Adipose tissue (tissue), 3 donors: ENCODE data around the gene HIP1. TPM values are rescaled to one million over a fixed set of nuclear protein-coding genes. Genes with fewer than 3 reads are reported as not detected.
"Not testable (repeated sequence)": the region's sequence is repeated elsewhere in the genome, so short reads cannot be mapped to it uniquely, and the experiment has no call there.

Source experiments
- H3K27ac ChIP-seq: one replicate; pipeline ENCODE4 v1.5.1; 2013; ENCODE audit warnings: low read depth, low read length
- whole genome bisulfite sequencing, 3 donors: extraction: QIAGEN DNeasy Blood & Tissue Kit; methylation state at CpG; one replicate each; pipeline ENCODE4 v1.1.7; 2013; 5-methylcytosine and 5-hydroxymethylcytosine counted together
- polyA plus RNA-seq, 3 donors: library from polyadenylated mRNA; stranded (reverse); fragments of 200-250 nt; gene quantifications; one replicate each; pipeline ENCODE4 v1.2.3, GENCODE V29; 2013
- donor health status: healthy with polysubstance abuse.
- donor health status: Bipolar disorder and iron deficiency.
- donor health status: healthy.

HIP1 gene
- polyA plus RNA-seq, 3 donors = 4.1 to 15.4 (median 10.7) TPM

- no peak overlapping the region for H3K27ac ChIP-seq
- WGBS, 3 donors = 77% methylated on average over 8 of the region's 8 CpGs
Measured at GRCh38 chr7:75608451-75609122, 130.2 kb downstream of the HIP1 start.

DNA sequence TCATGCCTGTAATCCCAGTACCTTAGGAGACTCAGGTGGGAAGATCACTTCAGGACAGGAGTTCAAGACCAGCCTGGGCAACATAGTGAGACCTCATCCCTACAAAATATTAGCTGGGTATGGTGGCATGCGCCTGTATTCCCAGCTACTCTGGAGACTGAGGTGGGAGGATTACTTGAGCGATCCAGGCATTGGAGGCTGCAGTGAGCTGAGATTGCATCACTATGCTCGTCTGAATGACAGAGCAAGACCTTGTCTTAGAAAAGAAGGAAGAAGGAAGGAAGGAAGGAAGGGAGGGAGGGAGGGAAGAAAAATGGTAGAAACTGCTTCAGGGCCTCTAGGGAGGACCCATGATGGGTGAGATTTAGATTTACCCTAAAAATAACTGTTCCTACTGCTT, 134.3 kb downstream of the HIP1 start:
- H3K27ac ChIP-seq = no peak overlapping the region
- 57 to 88% (median 63%) methylated on average over 3 of the region's 3 CpGs for WGBS, 3 donors

DNA sequence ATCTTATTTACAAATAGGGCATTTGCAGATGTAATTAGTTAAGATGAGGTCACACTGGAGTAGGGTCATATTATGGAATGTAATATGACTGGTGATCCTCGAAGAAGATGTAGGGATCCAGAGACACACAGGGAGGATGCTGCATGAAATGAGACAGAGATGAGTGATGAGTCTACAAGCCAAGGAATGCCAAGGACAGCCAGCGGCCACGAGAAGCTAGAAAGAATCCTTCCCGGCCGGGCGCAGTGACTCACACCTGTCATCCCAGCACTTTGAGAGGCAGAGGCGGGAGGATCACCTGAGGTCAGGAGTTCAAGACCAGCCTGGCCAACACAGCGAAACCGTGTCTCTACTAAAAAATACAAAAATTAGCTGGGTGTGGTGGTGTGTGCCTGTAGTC, 135.9 kb downstream of the HIP1 start:
- 94 to 97% (median 95%) methylated on average over 9 of the region's 9 CpGs for WGBS, 3 donors
- not testable (repeated sequence) for H3K27ac ChIP-seq

DNA sequence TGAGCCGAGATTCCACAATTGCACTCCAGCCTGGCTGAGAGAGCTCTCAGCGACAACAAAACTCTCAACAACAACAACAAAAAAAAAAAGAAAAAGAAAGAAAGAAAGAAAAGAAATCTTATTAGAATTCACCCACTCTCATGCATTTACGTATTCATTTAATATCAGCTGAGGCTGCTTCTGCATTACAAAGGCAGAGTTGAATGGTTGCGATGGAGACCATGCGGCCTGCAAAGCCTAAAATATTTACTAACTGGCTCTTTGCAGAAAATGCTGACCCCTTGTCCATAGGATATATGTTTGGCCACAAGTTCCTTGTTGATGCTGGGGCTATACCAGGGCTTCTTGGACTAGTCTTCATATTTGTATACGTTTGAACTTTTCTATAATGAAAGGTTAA, 137.2 kb downstream of the HIP1 start:
- 94 to 98% (median 97%) methylated on average over 6 of the region's 6 CpGs for WGBS, 3 donors
- H3K27ac ChIP-seq = no peak overlapping the region

DNA sequence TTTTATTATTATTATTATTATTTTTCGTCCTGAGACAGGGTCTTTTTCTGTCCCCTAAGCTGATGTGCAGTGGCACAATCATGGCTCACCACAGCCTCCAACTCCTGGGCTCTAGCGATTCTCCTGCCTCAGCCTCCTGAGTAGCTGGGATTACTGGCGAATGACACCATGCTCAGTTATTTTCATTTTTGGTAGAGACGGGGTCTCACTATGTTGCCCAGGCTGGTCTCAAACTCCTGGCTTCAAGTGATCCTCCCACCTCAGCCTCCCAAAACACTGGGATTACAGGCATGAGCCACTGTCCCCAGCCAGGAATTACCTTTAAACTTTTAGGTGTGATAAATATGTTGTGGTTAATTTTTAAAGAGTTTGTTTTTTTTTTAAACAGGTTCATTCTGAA, 138.0 kb downstream of the HIP1 start:
- not testable (repeated sequence) for H3K27ac ChIP-seq
- 84 to 96% (median 87%) methylated on average over 4 of the region's 4 CpGs for WGBS, 3 donors

DNA sequence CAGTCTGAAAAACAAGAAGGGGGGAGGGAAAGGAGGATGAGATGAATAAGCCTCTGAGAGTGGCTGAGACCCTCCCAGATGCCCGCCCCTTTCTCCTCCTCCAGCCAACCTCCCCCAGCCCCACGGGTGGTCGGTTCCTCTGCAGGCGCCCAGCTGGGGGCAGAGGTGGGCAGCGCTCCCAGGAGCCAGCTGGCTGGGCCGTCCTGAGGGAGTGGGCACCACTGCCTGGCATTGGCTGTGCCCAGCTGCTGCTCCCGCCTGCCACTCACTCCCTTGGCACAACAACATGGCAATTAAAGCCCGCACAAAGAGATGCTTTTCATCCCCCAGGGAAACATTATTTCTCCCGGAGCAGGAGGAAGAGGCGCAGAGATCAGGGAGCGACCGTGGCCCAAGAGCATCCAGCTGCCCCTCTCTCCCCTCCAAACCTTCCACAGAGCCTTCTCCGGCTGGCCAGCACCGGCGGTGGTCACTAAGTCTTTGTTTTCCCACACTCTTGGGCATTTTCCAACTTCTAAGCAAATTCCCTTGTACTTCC, 139.4 kb downstream of the HIP1 start:
- 37 to 50% (median 46%) methylated on average over 13 to 15 of the region's 15 CpGs for WGBS, 3 donors
- H3K27ac ChIP-seq = no peak overlapping the region

DNA sequence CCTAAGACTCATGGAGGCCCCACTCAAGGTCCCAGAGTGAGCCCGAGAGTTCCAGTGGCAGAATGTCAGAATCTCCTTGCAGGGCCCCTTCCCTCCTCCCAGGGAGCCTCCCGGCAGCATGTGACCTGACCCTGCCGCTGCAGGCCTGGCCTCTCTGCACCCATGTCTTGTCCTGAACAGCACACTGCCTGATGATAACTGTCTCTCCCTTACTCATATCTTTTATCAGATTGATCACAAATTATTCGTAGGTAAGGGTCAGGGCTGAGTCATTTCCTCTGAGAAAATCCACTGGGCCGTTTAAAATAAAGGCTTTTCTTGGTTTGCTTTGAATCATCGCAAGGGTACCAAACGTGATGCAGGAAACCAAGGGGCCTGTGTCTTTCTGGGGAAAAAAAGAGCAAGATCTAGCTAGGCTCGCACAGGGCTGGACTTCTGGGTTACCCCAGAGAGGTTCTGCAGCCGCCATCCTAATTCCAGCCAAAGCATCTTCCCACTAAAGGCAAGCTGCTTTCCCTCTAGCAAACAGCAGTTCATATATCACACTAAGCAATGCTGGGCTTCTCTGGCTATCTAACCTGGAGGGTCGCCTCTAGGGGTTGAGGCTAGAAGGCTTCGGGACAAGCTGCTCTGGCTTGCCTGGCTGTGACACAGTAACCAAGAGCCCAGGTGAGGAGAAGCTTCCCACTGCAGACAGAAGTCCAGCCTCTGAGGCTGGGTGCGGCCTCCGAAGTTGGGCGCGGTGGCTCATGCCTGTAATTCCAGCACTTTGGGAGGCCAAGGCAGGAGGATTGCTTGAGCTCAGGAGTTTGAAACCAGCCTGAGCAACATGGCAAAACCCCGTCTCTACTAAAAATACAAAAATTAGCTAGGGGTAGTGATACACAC, 141.8 kb downstream of the HIP1 start:
- no peak overlapping the region for H3K27ac ChIP-seq
- WGBS, 3 donors = 72 to 86% (median 76%) methylated on average over 16 of the region's 16 CpGs

GRCh38 chr7:75595766-75596165, 143.0 kb downstream of the HIP1 start:
- WGBS, 3 donors = 93 to 98% (median 96%) methylated on average over 4 of the region's 4 CpGs
- H3K27ac ChIP-seq = no peak overlapping the region

- not testable (repeated sequence) for H3K27ac ChIP-seq
- 89 to 95% (median 89%) methylated on average over 12 of the region's 12 CpGs for WGBS, 3 donors
Measured at GRCh38 chr7:75593500-75594184, 145.1 kb downstream of the HIP1 start.

- no peak overlapping the region for H3K27ac ChIP-seq
- WGBS, 3 donors = 85 to 90% (median 90%) methylated on average over 4 to 5 of the region's 5 CpGs
Measured at GRCh38 chr7:75591467-75592255, 147.1 kb downstream of the HIP1 start.

GRCh38 chr7:75590373-75591005, 148.3 kb downstream of the HIP1 start:
- 98 to 100% (median 100%) methylated on average over 2 of the region's 2 CpGs for WGBS, 3 donors
- no peak overlapping the region for H3K27ac ChIP-seq

DNA sequence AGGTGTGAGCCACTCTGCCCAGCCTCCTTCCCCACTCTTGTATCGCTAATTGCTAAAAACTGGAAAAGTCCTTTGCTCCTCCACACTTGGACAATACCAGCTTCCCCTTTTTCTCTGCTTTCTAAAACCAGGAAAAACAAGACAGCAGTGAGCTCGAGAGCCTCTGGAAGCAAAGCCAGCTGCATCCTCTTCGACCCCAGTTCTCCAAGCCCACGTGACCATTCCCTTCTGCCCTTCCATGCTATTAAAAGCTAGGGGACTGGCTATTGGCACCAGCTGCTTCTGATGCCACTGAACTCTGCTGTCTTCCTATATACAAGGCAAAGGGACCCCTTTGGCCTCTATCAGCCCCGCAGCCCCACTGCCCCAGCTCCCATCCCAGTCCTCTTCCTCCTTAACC, 154.4 kb downstream of the HIP1 start:
- WGBS, 3 donors = 68 to 89% (median 70%) methylated on average over 5 of the region's 5 CpGs
- H3K27ac ChIP-seq = no peak overlapping the region

- no peak overlapping the region for H3K27ac ChIP-seq
- 91 to 96% (median 94%) methylated on average over 11 to 12 of the region's 12 CpGs for WGBS, 3 donors
Measured at GRCh38 chr7:75583255-75583654, 155.5 kb downstream of the HIP1 start.

DNA sequence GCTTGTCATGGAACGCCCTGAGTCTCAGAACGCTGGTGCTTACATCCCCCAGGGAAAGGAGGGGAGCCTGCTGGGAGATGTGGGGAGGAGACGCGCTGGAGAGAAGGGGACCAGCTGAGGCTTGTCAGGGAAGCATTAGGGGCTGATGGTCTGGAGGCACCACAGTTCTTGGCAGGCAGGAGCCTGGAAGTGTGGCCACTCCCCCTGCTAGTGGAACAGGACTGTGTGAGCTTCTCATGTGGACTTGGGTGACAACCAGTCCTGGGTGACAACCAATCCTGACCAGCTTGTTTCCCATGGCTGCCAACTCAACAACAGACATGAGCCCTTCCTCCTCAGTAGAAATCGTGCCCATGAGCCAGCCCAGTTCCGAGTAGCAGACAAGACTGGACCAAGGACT, 158.8 kb downstream of the HIP1 start:
- 83 to 89% (median 84%) methylated on average over 6 of the region's 6 CpGs for WGBS, 3 donors
- no peak overlapping the region for H3K27ac ChIP-seq

- no peak overlapping the region for H3K27ac ChIP-seq
- WGBS, 3 donors = 94 to 98% (median 95%) methylated on average over 7 of the region's 7 CpGs
Measured at GRCh38 chr7:75578081-75578480, 160.7 kb downstream of the HIP1 start.

- 81 to 92% (median 89%) methylated on average over 13 of the region's 13 CpGs for WGBS, 3 donors
- no peak overlapping the region for H3K27ac ChIP-seq
Measured at GRCh38 chr7:75575488-75576121, 163.1 kb downstream of the HIP1 start.

DNA sequence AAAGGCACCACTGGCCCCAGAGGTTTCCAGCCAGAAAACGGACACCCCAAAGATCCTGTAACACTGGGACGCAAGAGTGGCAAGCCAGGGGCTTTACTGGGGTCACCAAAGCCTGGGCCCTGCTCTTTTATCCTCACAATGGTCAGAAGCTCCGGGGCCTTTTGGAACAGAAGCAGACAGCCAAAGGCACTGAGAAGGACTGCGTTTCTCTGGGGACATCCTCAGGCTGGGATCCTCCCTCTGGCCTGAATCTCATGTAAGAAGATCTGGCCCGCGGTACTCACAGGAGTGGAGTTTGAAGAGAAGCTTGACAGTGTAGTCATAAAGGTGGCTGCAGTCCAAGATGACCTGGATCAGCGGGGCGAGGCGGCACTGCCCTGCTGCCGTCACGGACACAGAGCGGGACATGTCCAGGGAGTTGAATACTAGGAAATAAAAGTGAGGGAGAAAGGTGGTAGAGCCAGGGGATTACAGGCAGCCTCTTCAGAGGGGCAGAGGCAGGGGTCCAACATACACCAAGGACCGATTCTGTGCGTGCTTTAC, 165.2 kb downstream of the HIP1 start:
- H3K27ac ChIP-seq = no peak overlapping the region
- WGBS, 3 donors = 94 to 99% (median 96%) methylated on average over 14 of the region's 14 CpGs
